ENCODE results near the gene TMPRSS9.

GRCh38 chr19:2329149-2329478 lies 31.0 kb upstream of the TMPRSS9 start:
- no peak for TF ChIP-seq TAF1 (IDR thresholded peaks at IDR 0.05; ENCODE audit: low read depth)
- TF ChIP-seq, protein P1, sequence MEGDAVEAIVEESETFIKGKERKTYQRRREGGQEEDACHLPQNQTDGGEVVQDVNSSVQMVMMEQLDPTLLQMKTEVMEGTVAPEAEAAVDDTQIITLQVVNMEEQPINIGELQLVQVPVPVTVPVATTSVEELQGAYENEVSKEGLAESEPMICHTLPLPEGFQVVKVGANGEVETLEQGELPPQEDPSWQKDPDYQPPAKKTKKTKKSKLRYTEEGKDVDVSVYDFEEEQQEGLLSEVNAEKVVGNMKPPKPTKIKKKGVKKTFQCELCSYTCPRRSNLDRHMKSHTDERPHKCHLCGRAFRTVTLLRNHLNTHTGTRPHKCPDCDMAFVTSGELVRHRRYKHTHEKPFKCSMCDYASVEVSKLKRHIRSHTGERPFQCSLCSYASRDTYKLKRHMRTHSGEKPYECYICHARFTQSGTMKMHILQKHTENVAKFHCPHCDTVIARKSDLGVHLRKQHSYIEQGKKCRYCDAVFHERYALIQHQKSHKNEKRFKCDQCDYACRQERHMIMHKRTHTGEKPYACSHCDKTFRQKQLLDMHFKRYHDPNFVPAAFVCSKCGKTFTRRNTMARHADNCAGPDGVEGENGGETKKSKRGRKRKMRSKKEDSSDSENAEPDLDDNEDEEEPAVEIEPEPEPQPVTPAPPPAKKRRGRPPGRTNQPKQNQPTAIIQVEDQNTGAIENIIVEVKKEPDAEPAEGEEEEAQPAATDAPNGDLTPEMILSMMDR (IDR thresholded peaks at IDR 0.05; ENCODE audit: poor library complexity, severe bottlenecking), result no peak

Data from neural cell (in vitro differentiated cells).